SJCRH30 (cell line): Measurements from ENCODE around the gene REPIN1. TPM values are rescaled to one million over a fixed set of nuclear protein-coding genes. Genes with fewer than 3 reads are reported as not detected.

ENCODE experiments used
- DNase-seq, 2 experiments: peaks; one replicate each; pipeline ENCODE4 v3.0.0-alpha.2; 2015 to 2020
- H3K27ac ChIP-seq: fragments of 250-450 bp; sonication (Bioruptor Pico); 2 replicates; pipeline ENCODE4 v1.5.1; 2020; ENCODE audit warnings: mild to moderate bottlenecking, moderate library complexity
- H3K27me3 ChIP-seq: fragments of 250-450 bp; sonication (Bioruptor Pico); 2 replicates; pipeline ENCODE4 v1.5.1; 2020; ENCODE audit warnings: mild to moderate bottlenecking, moderate library complexity
- H3K36me3 ChIP-seq: fragments of 250-450 bp; sonication (Bioruptor Pico); 2 replicates; pipeline ENCODE4 v1.5.1; 2020; ENCODE audit warnings: mild to moderate bottlenecking, moderate library complexity
- H3K4me1 ChIP-seq: fragments of 250-450 bp; sonication (Bioruptor Pico); 2 replicates; pipeline ENCODE4 v1.5.1; 2020; ENCODE audit warnings: mild to moderate bottlenecking, moderate library complexity
- H3K4me3 ChIP-seq: fragments of 250-450 bp; sonication (Bioruptor Pico); 2 replicates; pipeline ENCODE4 v1.5.1; 2020; ENCODE audit warnings: mild to moderate bottlenecking, moderate library complexity
- H3K9me3 ChIP-seq: fragments of 250-450 bp; sonication (Bioruptor Pico); replicated peaks from 2 replicates; pipeline ENCODE4 v1.5.1; 2020; ENCODE audit warnings: mild to moderate bottlenecking, moderate library complexity
- total RNA-seq: library from RNA; depleted of rRNA; stranded (reverse); fragments of >200 nt; shearing (Covaris generic); gene quantifications from 2 replicates; pipeline ENCODE4 v1.2.3, GENCODE V29; 2014

REPIN1 gene
- total RNA-seq, 1 experiment from 2014 or later = 183 TPM

GRCh38 chr7:150332852-150333635, 35.6 kb upstream of the REPIN1 start:
- Histone ChIP-seq H3K27me3 (no peaks in the 10 kb centered on the region), H3K4me1 (peaks cover 25% of the 10 kb centered on the region), H3K9me3 (no peaks in the 10 kb centered on the region), H3K4me3 (no peak overlapping the region), H3K36me3 (no peaks in the 10 kb centered on the region), H3K27ac (no peak overlapping the region)
- no peak for DNase-seq

- H3K27me3 ChIP-seq = no peaks in the 10 kb centered on the region
- H3K27ac ChIP-seq = no peak overlapping the region
- no peaks in the 10 kb centered on the region for H3K36me3 ChIP-seq
- H3K9me3 ChIP-seq = no peaks in the 10 kb centered on the region
- DNase-seq = no peak
- H3K4me3 ChIP-seq = no peak overlapping the region
- H3K4me1 ChIP-seq = peaks cover 28% of the 10 kb centered on the region
Measured at GRCh38 chr7:150333659-150334058, 35.0 kb upstream of the REPIN1 start.

- H3K36me3 ChIP-seq = no peaks in the 10 kb centered on the region
- no peak for DNase-seq
- no peaks in the 10 kb centered on the region for H3K27me3 ChIP-seq
- no peak overlapping the region for H3K27ac ChIP-seq
- H3K4me1 ChIP-seq = peaks cover 25% of the 10 kb centered on the region
- H3K4me3 ChIP-seq = no peak overlapping the region
- H3K9me3 ChIP-seq = no peaks in the 10 kb centered on the region
Measured at GRCh38 chr7:150334108-150334507, 34.5 kb upstream of the REPIN1 start.

GRCh38 chr7:150335108-150335773, 33.4 kb upstream of the REPIN1 start:
- Histone ChIP-seq H3K4me1 (peaks cover 25% of the 10 kb centered on the region), H3K9me3 (no peaks in the 10 kb centered on the region), H3K4me3 (no peak overlapping the region), H3K36me3 (no peaks in the 10 kb centered on the region), H3K27me3 (no peaks in the 10 kb centered on the region), H3K27ac (no peak overlapping the region)
- DNase-seq = no peak

GRCh38 chr7:150335774-150336112, 32.9 kb upstream of the REPIN1 start:
- DNase-seq = no peak
- no peak overlapping the region for H3K27ac ChIP-seq
- no peaks in the 10 kb centered on the region for H3K27me3 ChIP-seq
- H3K4me3 ChIP-seq = no peak overlapping the region
- H3K36me3 ChIP-seq = no peaks in the 10 kb centered on the region
- H3K9me3 ChIP-seq = no peaks in the 10 kb centered on the region
- peaks cover 25% of the 10 kb centered on the region for H3K4me1 ChIP-seq

GRCh38 chr7:150336746-150337145, 31.9 kb upstream of the REPIN1 start:
- no peak overlapping the region for H3K27ac ChIP-seq
- no peak for DNase-seq
- H3K9me3 ChIP-seq = no peaks in the 10 kb centered on the region
- H3K4me1 ChIP-seq = peaks cover 25% of the 10 kb centered on the region
- no peaks in the 10 kb centered on the region for H3K27me3 ChIP-seq
- H3K4me3 ChIP-seq = no peak overlapping the region
- no peaks in the 10 kb centered on the region for H3K36me3 ChIP-seq

GRCh38 chr7:150337179-150337578, 31.4 kb upstream of the REPIN1 start:
- no peak for DNase-seq
- Histone ChIP-seq H3K4me1 (peaks cover 25% of the 10 kb centered on the region), H3K27ac (no peak overlapping the region), H3K4me3 (no peak overlapping the region), H3K9me3 (no peaks in the 10 kb centered on the region), H3K36me3 (no peaks in the 10 kb centered on the region), H3K27me3 (no peaks in the 10 kb centered on the region)

DNA sequence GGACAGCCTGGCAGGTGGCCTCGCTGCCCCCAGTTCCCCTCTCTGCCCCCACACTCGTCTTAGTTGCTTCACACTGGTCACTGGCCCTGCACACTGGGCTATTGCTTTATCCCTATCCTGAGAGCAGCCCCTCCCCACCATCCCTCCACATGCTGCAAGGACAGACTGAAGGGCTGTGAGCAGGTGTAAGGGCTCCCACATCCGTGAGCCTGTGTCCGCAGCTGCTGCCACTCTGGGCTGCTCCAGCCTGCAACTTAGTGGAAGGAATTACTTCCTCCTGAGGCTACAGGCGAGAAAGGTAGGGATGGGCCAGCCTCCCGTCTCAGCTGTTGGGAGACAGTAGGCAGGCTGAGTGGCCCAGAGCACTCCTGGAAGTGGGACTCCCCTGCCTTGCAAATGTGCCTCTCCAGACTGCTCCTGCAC, 31.0 kb upstream of the REPIN1 start:
- DNase-seq = peak; percentile 72 to 81
- Histone ChIP-seq H3K9me3 (no peaks in the 10 kb centered on the region), H3K27ac (no peak overlapping the region; the same call in 1 of the 2 replicates), H3K27me3 (no peaks in the 10 kb centered on the region), H3K4me3 (no peak overlapping the region), H3K4me1 (peaks cover 25% of the 10 kb centered on the region), H3K36me3 (no peaks in the 10 kb centered on the region)

- Histone ChIP-seq H3K9me3 (no peaks in the 10 kb centered on the region; the same call in 1 of the 2 replicates), H3K4me3 (no peak overlapping the region), H3K27me3 (no peaks in the 10 kb centered on the region), H3K27ac (no peak overlapping the region; the same call in 1 of the 2 replicates), H3K4me1 (peaks cover 25% of the 10 kb centered on the region), H3K36me3 (no peaks in the 10 kb centered on the region)
- DNase-seq = no peak
Measured at GRCh38 chr7:150338166-150338829, 30.3 kb upstream of the REPIN1 start.

GRCh38 chr7:150339409-150339809, 29.2 kb upstream of the REPIN1 start:
- peaks cover 9% of the 10 kb centered on the region for H3K9me3 ChIP-seq
- peak overlapping the region; percentile 79 for H3K4me3 ChIP-seq
- no peaks in the 10 kb centered on the region for H3K36me3 ChIP-seq
- peaks cover 25% of the 10 kb centered on the region for H3K4me1 ChIP-seq
- no peaks in the 10 kb centered on the region for H3K27me3 ChIP-seq
- H3K27ac ChIP-seq = no peak overlapping the region
- DNase-seq = no peak

GRCh38 chr7:150340024-150340749, 28.4 kb upstream of the REPIN1 start:
- Histone ChIP-seq H3K4me1 (peaks cover 25% of the 10 kb centered on the region), H3K9me3 (peaks cover 15% of the 10 kb centered on the region), H3K36me3 (no peaks in the 10 kb centered on the region), H3K27ac (peak overlapping the region; percentile 83; the same call in 1 of the 2 replicates), H3K4me3 (peak overlapping the region; percentile 79), H3K27me3 (no peaks in the 10 kb centered on the region)
- peak; percentile 63 to 67 for DNase-seq

- DNase-seq = no peak
- peaks cover 25% of the 10 kb centered on the region for H3K4me1 ChIP-seq
- peak overlapping the region; percentile 83 for H3K27ac ChIP-seq
- peaks cover 15% of the 10 kb centered on the region for H3K9me3 ChIP-seq
- H3K4me3 ChIP-seq = peak overlapping the region; percentile 79
- H3K36me3 ChIP-seq = no peaks in the 10 kb centered on the region
- no peaks in the 10 kb centered on the region for H3K27me3 ChIP-seq
Measured at GRCh38 chr7:150340875-150341262, 27.8 kb upstream of the REPIN1 start.

DNA sequence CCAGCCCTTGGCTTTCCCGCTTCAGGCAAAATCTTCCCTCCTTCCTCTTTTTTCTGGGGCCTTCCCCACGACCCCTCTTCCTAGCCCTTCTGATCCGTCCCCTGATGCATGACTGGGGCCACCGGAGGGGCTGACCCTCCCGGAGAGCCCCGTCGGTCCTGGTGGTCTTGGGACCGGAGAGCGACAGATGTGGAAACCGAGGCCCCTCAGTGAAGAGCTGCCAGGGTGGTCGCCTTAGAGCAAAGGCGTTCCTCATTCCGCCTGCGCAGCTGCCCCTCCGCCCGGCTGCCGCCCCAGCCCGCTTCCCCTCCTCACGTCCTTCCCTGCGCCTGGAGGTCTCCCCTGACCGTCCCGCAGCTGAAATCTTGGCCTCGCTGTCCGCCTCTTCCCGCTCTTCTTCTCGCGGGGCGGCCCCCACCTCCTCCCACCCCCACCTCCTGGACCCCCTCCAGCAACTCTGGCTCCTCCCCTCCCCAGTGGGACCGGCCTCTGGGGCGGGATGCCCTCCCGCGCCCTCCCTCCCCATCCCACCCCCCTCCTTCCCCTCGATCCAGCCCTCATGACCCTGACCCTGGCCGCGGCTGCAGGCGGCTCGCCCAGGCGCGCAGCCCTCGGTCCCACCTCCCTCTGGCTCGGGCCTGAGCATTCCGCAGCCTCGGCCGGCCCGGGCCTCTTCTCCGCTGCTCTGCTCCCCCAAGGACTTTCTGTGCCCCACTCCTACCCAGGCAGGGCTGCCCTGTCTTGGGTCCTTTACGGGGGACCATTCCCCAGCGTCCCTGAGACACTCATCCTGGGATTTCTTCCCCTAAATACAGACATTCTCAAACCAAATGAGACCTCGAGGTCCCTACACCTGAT, 27.1 kb upstream of the REPIN1 start, which contains the start of gene RARRES2:
Gene RARRES2 (minus strand): TSS at position 367 of the 858 bp plus-strand sequence. CDS start 1,020 bp downstream, outside the sequence.
- peaks cover 15% of the 10 kb centered on the region for H3K9me3 ChIP-seq
- DNase-seq = peak; percentile 60 to 72
- peak within 1 kb of the TSS; percentile 79 for H3K4me3 ChIP-seq
- H3K27ac ChIP-seq = peak within 1 kb of the TSS; percentile 83
- peaks cover 25% of the 10 kb centered on the region for H3K4me1 ChIP-seq
- H3K27me3 ChIP-seq = no peaks in the 10 kb centered on the region
- no peaks in the 10 kb centered on the region for H3K36me3 ChIP-seq

- DNase-seq = no peak
- H3K27ac ChIP-seq = peak overlapping the region; percentile 29; the same call in 1 of the 2 replicates
- H3K4me3 ChIP-seq = peak overlapping the region; percentile 79
- no peaks in the 10 kb centered on the region for H3K36me3 ChIP-seq
- H3K4me1 ChIP-seq = peaks cover 25% of the 10 kb centered on the region
- peaks cover 15% of the 10 kb centered on the region for H3K9me3 ChIP-seq
- no peaks in the 10 kb centered on the region for H3K27me3 ChIP-seq
Measured at GRCh38 chr7:150342121-150342408, 26.6 kb upstream of the REPIN1 start.
